Gastroesophageal sphincter (tissue), 4 donors: ENCODE results near the gene LRCH2. TPM values are rescaled to one million over a fixed set of nuclear protein-coding genes. Genes with fewer than 3 reads are reported as not detected.

ENCODE experiments used
- ATAC-seq: fragments of 150-250 bp; one replicate; pipeline ENCODE4 v1.9.1; 2016; ENCODE audit warnings: mild to moderate bottlenecking, moderate library complexity
- H3K27ac ChIP-seq, 4 donors: fragments of 200-600 bp; sonication (generic) in 3 of 4; 1 replicate in 3 of 4; 2 replicates in 1 of 4; pipeline ENCODE4 v1.5.1; 2016 to 2019
- H3K27me3 ChIP-seq: fragments of 200-600 bp; sonication (generic); one replicate; pipeline ENCODE4 v1.5.1; 2019
- H3K36me3 ChIP-seq, 2 donors: fragments of 200-600 bp; sonication (generic); one replicate each; pipeline ENCODE4 v1.5.1; 2019; ENCODE audit warnings: control low read depth in 1 of 2
- H3K4me1 ChIP-seq, 3 donors: fragments of 200-600 bp; sonication (generic); 1 replicate in 2 of 3; 2 replicates in 1 of 3; pipeline ENCODE4 v1.5.1; 2016 to 2019; ENCODE audit warnings: control low read depth in 2 of 3
- H3K4me3 ChIP-seq, 2 donors: fragments of 200-600 bp; sonication (generic); one replicate each; pipeline ENCODE4 v1.5.1; 2019; ENCODE audit warnings: mild to moderate bottlenecking in 1 of 2, moderate library complexity in 1 of 2
- H3K9me3 ChIP-seq, 3 donors: fragments of 200-600 bp; sonication (generic); one replicate each; pipeline ENCODE4 v1.5.1; 2017 to 2019; ENCODE audit warnings: control low read depth in 2 of 3
- EP300 ChIP-seq: sonication (generic); formaldehyde crosslinking; IDR thresholded peaks from one replicate; pipeline ENCODE4 v1.6.1; 2017; ENCODE audit warnings: antibody characterized with exemption, mild to moderate bottlenecking
- POLR2A ChIP-seq, 2 donors: fragments of 450-650 bp; IDR thresholded peaks; one replicate each; pipeline ENCODE4 v1.6.1; 2017; ENCODE audit warnings: antibody characterized with exemption in 2 of 2, mild to moderate bottlenecking in 2 of 2, moderate library complexity in 1 of 2
- POLR2AphosphoS5 ChIP-seq: sonication (generic); formaldehyde crosslinking; IDR thresholded peaks from one replicate; pipeline ENCODE4 v1.6.1; 2017; ENCODE audit warnings: antibody characterized with exemption
- WGBS, 2 donors: methylation state at CpG; one replicate each; pipeline ENCODE4 v1.1.5; 2018; ENCODE audit warnings: low coverage in 1 of 2; 5-methylcytosine and 5-hydroxymethylcytosine counted together
- total RNA-seq, 4 donors: library from RNA; depleted of rRNA; stranded (reverse); fragments of >200 nt; gene quantifications; one replicate each; pipeline ENCODE4 v1.1.0, GENCODE V29; 2016
- TF ChIP-seq, protein P1 (sequence below), 4 experiments: fragments of 200-600 bp in 2 of 4; fragments of 450-650 bp in 2 of 4; sonication (generic) in 1 of 4; IDR thresholded peaks; one replicate each; pipeline ENCODE4 v1.5.1; 2017 to 2019; ENCODE audit warnings: antibody characterized with exemption in 4 of 4, mild to moderate bottlenecking in 2 of 4, moderate library complexity in 2 of 4

LRCH2 gene
- total RNA-seq, 4 donors from 2014 or later: 10.8 to 17.1 (median 14.5) TPM

DNA sequence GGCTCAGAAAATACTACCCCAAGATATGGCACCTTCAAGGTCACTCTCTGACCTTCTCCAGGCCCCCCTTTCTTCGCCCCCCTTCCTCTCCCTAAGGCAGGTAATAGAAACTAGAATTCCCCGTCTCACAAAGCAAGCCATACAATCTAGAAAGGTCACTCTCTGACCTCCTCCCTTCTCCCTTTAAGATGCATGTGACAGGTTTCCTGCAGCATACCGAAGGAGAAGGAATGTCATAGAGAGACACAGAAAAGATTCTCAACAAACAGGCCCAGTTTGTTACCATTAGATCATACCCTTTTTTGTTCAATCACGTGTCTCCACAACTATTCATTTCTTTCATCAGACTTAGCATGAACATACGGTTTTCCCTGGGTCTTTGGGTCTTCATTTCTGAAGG lies 95.9 kb downstream of the LRCH2 start:
- H3K36me3 ChIP-seq: peaks cover 0 to 10% of the 10 kb centered on the region in 2 donors
- no peak overlapping the region for H3K4me3 ChIP-seq
- H3K4me1 ChIP-seq: no peaks in the 10 kb centered on the region
- TF ChIP-seq POLR2A (IDR thresholded peaks at IDR 0.05) (no peak), EP300 (no peak), POLR2AphosphoS5 (no peak)
- TF ChIP-seq, protein P1, sequence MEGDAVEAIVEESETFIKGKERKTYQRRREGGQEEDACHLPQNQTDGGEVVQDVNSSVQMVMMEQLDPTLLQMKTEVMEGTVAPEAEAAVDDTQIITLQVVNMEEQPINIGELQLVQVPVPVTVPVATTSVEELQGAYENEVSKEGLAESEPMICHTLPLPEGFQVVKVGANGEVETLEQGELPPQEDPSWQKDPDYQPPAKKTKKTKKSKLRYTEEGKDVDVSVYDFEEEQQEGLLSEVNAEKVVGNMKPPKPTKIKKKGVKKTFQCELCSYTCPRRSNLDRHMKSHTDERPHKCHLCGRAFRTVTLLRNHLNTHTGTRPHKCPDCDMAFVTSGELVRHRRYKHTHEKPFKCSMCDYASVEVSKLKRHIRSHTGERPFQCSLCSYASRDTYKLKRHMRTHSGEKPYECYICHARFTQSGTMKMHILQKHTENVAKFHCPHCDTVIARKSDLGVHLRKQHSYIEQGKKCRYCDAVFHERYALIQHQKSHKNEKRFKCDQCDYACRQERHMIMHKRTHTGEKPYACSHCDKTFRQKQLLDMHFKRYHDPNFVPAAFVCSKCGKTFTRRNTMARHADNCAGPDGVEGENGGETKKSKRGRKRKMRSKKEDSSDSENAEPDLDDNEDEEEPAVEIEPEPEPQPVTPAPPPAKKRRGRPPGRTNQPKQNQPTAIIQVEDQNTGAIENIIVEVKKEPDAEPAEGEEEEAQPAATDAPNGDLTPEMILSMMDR (IDR thresholded peaks at IDR 0.05): no peak
- ATAC-seq: no peak
- H3K27ac ChIP-seq: no peak overlapping the region
- no peaks in the 10 kb centered on the region for H3K9me3 ChIP-seq
- 41 to 67% methylated on average over 2 to 4 of the region's 5 CpGs for WGBS, 2 donors
- no peaks in the 10 kb centered on the region for H3K27me3 ChIP-seq

DNA sequence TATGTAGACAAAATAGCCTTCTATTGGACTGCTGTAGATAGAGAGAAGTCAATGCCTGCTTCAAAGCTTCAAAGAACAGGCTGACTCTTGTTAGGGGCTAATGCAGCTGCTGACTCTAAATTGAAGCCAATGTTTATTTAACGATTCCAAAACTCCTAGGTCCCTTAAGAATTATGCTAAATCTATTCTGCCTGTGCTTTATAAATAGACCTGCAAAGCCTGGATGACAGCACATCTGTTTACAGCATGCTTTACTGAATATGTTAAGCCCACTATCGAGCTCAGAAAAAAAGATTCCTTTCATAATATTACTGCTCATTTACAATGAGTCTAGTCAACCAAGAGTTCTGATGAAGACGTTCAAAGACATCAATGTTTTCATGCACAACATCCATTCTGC lies 99.5 kb downstream of the LRCH2 start:
- no peaks in the 10 kb centered on the region for H3K36me3 ChIP-seq
- no peaks in the 10 kb centered on the region for H3K4me1 ChIP-seq
- no peak overlapping the region for H3K27ac ChIP-seq
- ATAC-seq: no peak
- no peaks in the 10 kb centered on the region for H3K27me3 ChIP-seq
- TF ChIP-seq POLR2A (IDR thresholded peaks at IDR 0.05) (no peak), POLR2AphosphoS5 (no peak)
- no peak overlapping the region for H3K4me3 ChIP-seq
- H3K9me3 ChIP-seq: no peaks in the 10 kb centered on the region
- 11 to 36% methylated on average over 3 of the region's 3 CpGs for WGBS, 2 donors

GRCh38 chrX:115112411-115112810 lies 121.5 kb downstream of the LRCH2 start:
- Histone ChIP-seq H3K27me3 (no peaks in the 10 kb centered on the region), H3K4me1 (no peaks in the 10 kb centered on the region), H3K4me3 (no peak overlapping the region), H3K27ac (no peak overlapping the region), H3K36me3 (no peaks in the 10 kb centered on the region), H3K9me3 (no peaks in the 10 kb centered on the region)
- no peak for ATAC-seq
- no peak for TF ChIP-seq EP300
- TF ChIP-seq POLR2A (IDR thresholded peaks at IDR 0.05): no peak
- TF ChIP-seq, protein P1 (IDR thresholded peaks at IDR 0.05): no peak
- no peak for TF ChIP-seq POLR2AphosphoS5

GRCh38 chrX:115098897-115099296 lies 135.0 kb downstream of the LRCH2 start:
- H3K27me3 ChIP-seq: no peaks in the 10 kb centered on the region
- no peaks in the 10 kb centered on the region for H3K4me1 ChIP-seq
- H3K36me3 ChIP-seq: peaks cover 0 to 13% of the 10 kb centered on the region in 2 donors
- TF ChIP-seq, protein P1 (IDR thresholded peaks at IDR 0.05): no peak
- no peak for TF ChIP-seq EP300
- TF ChIP-seq POLR2A (IDR thresholded peaks at IDR 0.05): no peak
- TF ChIP-seq POLR2AphosphoS5: no peak
- no peak for ATAC-seq
- WGBS, 2 donors: no CpG with 5 or more reads among the region's 4 CpGs
- no peak overlapping the region for H3K4me3 ChIP-seq
- no peak overlapping the region for H3K27ac ChIP-seq
- peaks cover 0 to 1% (median 0%) of the 10 kb centered on the region in 3 donors for H3K9me3 ChIP-seq

- TF ChIP-seq POLR2A (IDR thresholded peaks at IDR 0.05) (no peak), POLR2AphosphoS5 (no peak), EP300 (no peak)
- TF ChIP-seq, protein P1 (IDR thresholded peaks at IDR 0.05): no peak
- Histone ChIP-seq H3K4me3 (no peak overlapping the region), H3K27me3 (no peaks in the 10 kb centered on the region), H3K36me3 (peaks cover 0 to under 1% of the 10 kb centered on the region in 2 donors), H3K27ac (no peak overlapping the region), H3K4me1 (no peaks in the 10 kb centered on the region), H3K9me3 (no peaks in the 10 kb centered on the region)
- no peak for ATAC-seq
- WGBS, 2 donors: 60 to 67% methylated on average over 1 of the region's 1 CpG
Observed at GRCh38 chrX:115093191-115093590, 140.7 kb downstream of the LRCH2 start.
